Pulmonary artery endothelial cell (primary cell): ENCODE data around the gene RAB4A. TPM values are rescaled to one million over a fixed set of nuclear protein-coding genes. Genes with fewer than 3 reads are reported as not detected.

ENCODE experiments used
- DNase-seq: peaks from one replicate; pipeline ENCODE4 v3.0.0-alpha.2; 2011; ENCODE audit warnings: low read depth, low spot score
- total RNA-seq: library from RNA; depleted of rRNA; stranded (reverse); fragments of >200 nt; gene quantifications from 2 replicates; pipeline ENCODE4 v1.2.3, GENCODE V29; 2014

Gene RAB4A
- total RNA-seq, 1 donor from 2014 or later, result 26.5 TPM

- no peak for DNase-seq
Observed at GRCh38 chr1:229244091-229244490, 26.8 kb upstream of the RAB4A start.

GRCh38 chr1:229247871-229248270 is 23.0 kb upstream of the RAB4A start:
- DNase-seq, result no peak

- DNase-seq, result no peak
Observed at GRCh38 chr1:229248821-229249817, 21.8 kb upstream of the RAB4A start.

- no peak for DNase-seq
Observed at GRCh38 chr1:229249854-229250644, 20.9 kb upstream of the RAB4A start.

GRCh38 chr1:229251185-229251584 is 19.7 kb upstream of the RAB4A start:
- no peak for DNase-seq

GRCh38 chr1:229252228-229252984 is 18.5 kb upstream of the RAB4A start:
- DNase-seq, result no peak

- no peak for DNase-seq
Observed at GRCh38 chr1:229253151-229253974, 17.5 kb upstream of the RAB4A start.

GRCh38 chr1:229254910-229255541 is 15.9 kb upstream of the RAB4A start:
- no peak for DNase-seq

GRCh38 chr1:229258031-229258756 is 12.7 kb upstream of the RAB4A start:
- DNase-seq, result peak; percentile 17

- no peak for DNase-seq
Observed at GRCh38 chr1:229258757-229259060, 12.2 kb upstream of the RAB4A start.

GRCh38 chr1:229260297-229260696 is 10.6 kb upstream of the RAB4A start:
- no peak for DNase-seq

- DNase-seq, result no peak
Observed at GRCh38 chr1:229262239-229262638, 8.7 kb upstream of the RAB4A start.

GRCh38 chr1:229263254-229263653 is 7.7 kb upstream of the RAB4A start:
- DNase-seq, result no peak

GRCh38 chr1:229264068-229264467 is 6.8 kb upstream of the RAB4A start:
- DNase-seq, result no peak

GRCh38 chr1:229264487-229264886 is 6.4 kb upstream of the RAB4A start:
- no peak for DNase-seq

- no peak for DNase-seq
Observed at GRCh38 chr1:229266274-229266673, 4.6 kb upstream of the RAB4A start.

- DNase-seq, result no peak
Observed at GRCh38 chr1:229266832-229267500, 3.9 kb upstream of the RAB4A start.

GRCh38 chr1:229268505-229268904 is 2.4 kb upstream of the RAB4A start:
- DNase-seq, result no peak
